GM21515 (cell line): ENCODE data around the gene SERBP1.

Experiments used
- ATAC-seq: cut with Tn5 transposase; IDR thresholded peaks from one replicate; pipeline ENCODE4 v1.9.1; 2021; ENCODE audit not compliant: unreplicated experiment

The SERBP1 gene

DNA sequence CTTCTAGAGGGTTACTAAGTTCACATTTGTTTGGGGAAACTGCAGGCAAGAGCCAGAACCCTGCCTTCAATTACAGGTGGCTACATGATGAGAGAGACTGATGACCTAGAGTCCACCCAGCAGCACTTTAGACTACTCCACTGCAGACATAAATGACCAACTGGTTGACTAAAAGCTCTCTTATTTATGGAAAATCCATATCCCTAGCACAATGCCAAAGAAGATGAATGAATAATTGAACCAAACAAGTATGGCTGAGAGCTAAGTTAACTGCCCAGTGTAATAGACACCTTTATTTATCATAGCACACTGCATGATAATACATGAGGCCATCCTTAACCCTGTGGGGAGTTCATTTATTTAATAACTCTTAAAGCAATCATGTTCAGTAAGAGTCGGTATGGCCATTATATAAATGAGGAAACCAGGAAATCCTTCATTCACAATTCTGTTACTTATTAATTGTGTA is 62.1 kb downstream of the SERBP1 start:
- no peak for ATAC-seq

- ATAC-seq: no peak
Observed at GRCh38 chr1:67367370-67368045, 62.7 kb downstream of the SERBP1 start.

GRCh38 chr1:67361641-67362040 is 68.6 kb downstream of the SERBP1 start:
- no peak for ATAC-seq

DNA sequence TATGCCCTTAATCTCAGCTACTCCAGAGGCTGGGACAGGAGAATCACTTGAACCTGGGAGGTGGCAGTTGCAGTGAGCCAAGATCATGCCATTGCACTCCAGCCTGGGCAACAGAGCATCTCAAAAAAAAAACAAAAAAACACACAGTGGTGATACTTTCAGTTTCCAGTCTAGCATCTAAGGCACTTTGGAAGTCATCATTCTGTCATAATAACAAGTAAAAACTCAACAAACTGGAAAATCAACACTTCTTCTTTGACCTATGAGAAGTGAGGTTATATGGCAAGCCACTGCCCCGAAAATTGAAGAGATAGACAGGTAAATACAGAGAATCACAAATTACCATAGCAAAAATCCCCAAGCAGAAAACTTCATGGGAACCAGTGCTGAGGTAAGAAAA is 70.6 kb downstream of the SERBP1 start:
- ATAC-seq: no peak
